HG03045 (cell line): ENCODE results near the gene NELL1.
"Not testable (repeated sequence)": the region's sequence is repeated elsewhere in the genome, so short reads cannot be mapped to it uniquely, and the experiment has no call there.

Experiments
- ATAC-seq: cut with Tn5 transposase; IDR thresholded peaks from one replicate; pipeline ENCODE4 v1.9.1; 2021; ENCODE audit warnings: mild to moderate bottlenecking, moderate library complexity; ENCODE audit not compliant: unreplicated experiment

NELL1 gene

GRCh38 chr11:20762980-20763379, 93.6 kb downstream of the NELL1 start:
- ATAC-seq: no peak

GRCh38 chr11:20770414-20770946, 101.1 kb downstream of the NELL1 start:
- ATAC-seq: no peak

GRCh38 chr11:20771026-20771425, 101.6 kb downstream of the NELL1 start:
- ATAC-seq: no peak

- ATAC-seq: no peak
Observed at GRCh38 chr11:20771681-20772080, 102.3 kb downstream of the NELL1 start.

GRCh38 chr11:20775331-20775730, 105.9 kb downstream of the NELL1 start:
- ATAC-seq: no peak

GRCh38 chr11:20782775-20783174, 113.4 kb downstream of the NELL1 start:
- ATAC-seq: no peak

GRCh38 chr11:20783220-20783619, 113.8 kb downstream of the NELL1 start:
- ATAC-seq: no peak

GRCh38 chr11:20790622-20791021, 121.2 kb downstream of the NELL1 start:
- no peak for ATAC-seq

GRCh38 chr11:20795005-20795404, 125.6 kb downstream of the NELL1 start:
- ATAC-seq: no peak

- no peak for ATAC-seq
Observed at GRCh38 chr11:20808328-20808727, 138.9 kb downstream of the NELL1 start.

- ATAC-seq: no peak
Observed at GRCh38 chr11:20821046-20821445, 151.7 kb downstream of the NELL1 start.

- no peak for ATAC-seq
Observed at GRCh38 chr11:20821470-20821869, 152.1 kb downstream of the NELL1 start.

- ATAC-seq: no peak
Observed at GRCh38 chr11:20824773-20825172, 155.4 kb downstream of the NELL1 start.

- no peak for ATAC-seq
Observed at GRCh38 chr11:20835561-20835960, 166.2 kb downstream of the NELL1 start.

GRCh38 chr11:20839231-20839630, 169.8 kb downstream of the NELL1 start:
- no peak for ATAC-seq

- no peak for ATAC-seq
Observed at GRCh38 chr11:20840341-20840740, 171.0 kb downstream of the NELL1 start.

GRCh38 chr11:20844216-20844615, 174.8 kb downstream of the NELL1 start:
- no peak for ATAC-seq

- ATAC-seq: no peak
Observed at GRCh38 chr11:20844630-20845029, 175.2 kb downstream of the NELL1 start.

GRCh38 chr11:20854215-20854955, 185.0 kb downstream of the NELL1 start:
- ATAC-seq: no peak

- no peak for ATAC-seq
Observed at GRCh38 chr11:20861322-20861721, 191.9 kb downstream of the NELL1 start.

- ATAC-seq: not testable (repeated sequence)
Observed at GRCh38 chr11:20862263-20862662, 192.9 kb downstream of the NELL1 start.

GRCh38 chr11:20864628-20865027, 195.2 kb downstream of the NELL1 start:
- ATAC-seq: no peak

GRCh38 chr11:20865161-20865560, 195.8 kb downstream of the NELL1 start:
- no peak for ATAC-seq
